Measurements from ENCODE around the gene ARL6IP6.

- TF ChIP-seq EP300 (IDR thresholded peaks at IDR 0.05) (no peak), CTCF (IDR thresholded peaks at IDR 0.05) (no peak), POLR2A (IDR thresholded peaks at IDR 0.05) (no peak)
These were observed 12.3 kb downstream of the ARL6IP6 start for GRCh38 chr2:152730591-152731333.
